Large intestine (tissue), 3 donors: ENCODE results near the gene MYZAP. TPM values are rescaled to one million over a fixed set of nuclear protein-coding genes. Genes with fewer than 3 reads are reported as not detected.

Experiments
- DNase-seq, 2 donors: peaks; one replicate each; pipeline versions ENCODE4 v3.0.0 to v3.0.0-alpha.2; 2013
- H3K27ac ChIP-seq: one replicate; pipeline ENCODE4 v1.5.1; 2013; ENCODE audit warnings: low read length
- H3K27me3 ChIP-seq: 2 replicates; pipeline ENCODE4 v1.6.1; 2013; ENCODE audit warnings: low read length; ENCODE audit not compliant: control insufficient read depth, insufficient read depth
- H3K36me3 ChIP-seq: 2 replicates; pipeline ENCODE4 v1.6.1; 2013; ENCODE audit warnings: low read length; ENCODE audit not compliant: control insufficient read depth, insufficient read depth
- H3K4me1 ChIP-seq: one replicate; pipeline ENCODE4 v1.6.1; 2013; ENCODE audit warnings: low read length; ENCODE audit not compliant: control insufficient read depth, insufficient read depth
- H3K4me3 ChIP-seq: one replicate; pipeline ENCODE4 v1.5.1; 2013; ENCODE audit warnings: low read length
- H3K9me3 ChIP-seq: one replicate; pipeline ENCODE4 v1.6.1; 2013; ENCODE audit warnings: mild to moderate bottlenecking, low read depth, low read length, moderate library complexity; ENCODE audit not compliant: control insufficient read depth
- WGBS: methylation state at CpG from one replicate; pipeline ENCODE4 v1.1.5; 2013; ENCODE audit warnings: low lambda C conversion rate; ENCODE audit not compliant: insufficient coverage; 5-methylcytosine and 5-hydroxymethylcytosine counted together
- polyA plus RNA-seq: library from polyadenylated mRNA; unstranded; fragments of 120-200 nt; gene quantifications from one replicate; pipeline ENCODE4 v1.2.1, GENCODE V29; 2013

The MYZAP gene
- polyA plus RNA-seq, 1 donor = 17.5 TPM

- Histone ChIP-seq H3K9me3 (no peaks in the 10 kb centered on the region), H3K36me3 (peaks cover 5% of the 10 kb centered on the region), H3K27ac (peak overlapping the region; percentile 88), H3K4me1 (peaks cover 50% of the 10 kb centered on the region), H3K27me3 (no peaks in the 10 kb centered on the region), H3K4me3 (peak overlapping the region; percentile 41)
- WGBS = no CpG with 5 or more reads among the region's 10 CpGs
- DNase-seq = peak; percentile 75 to 89
Observed at GRCh38 chr15:57599296-57599810, 7.6 kb downstream of the MYZAP start.

GRCh38 chr15:57600197-57600596 lies 8.5 kb downstream of the MYZAP start:
- Histone ChIP-seq H3K4me3 (peak overlapping the region; percentile 41), H3K27ac (peak overlapping the region; percentile 88), H3K27me3 (no peaks in the 10 kb centered on the region), H3K36me3 (peaks cover 12% of the 10 kb centered on the region), H3K9me3 (no peaks in the 10 kb centered on the region), H3K4me1 (peaks cover 45% of the 10 kb centered on the region)
- no CpG with 5 or more reads among the region's 1 CpG for WGBS
- DNase-seq = no peak

- Histone ChIP-seq H3K36me3 (peaks cover 18% of the 10 kb centered on the region), H3K27me3 (no peaks in the 10 kb centered on the region), H3K4me3 (no peak overlapping the region), H3K9me3 (no peaks in the 10 kb centered on the region), H3K27ac (no peak overlapping the region), H3K4me1 (peaks cover 41% of the 10 kb centered on the region)
- no CpG with 5 or more reads among the region's 10 CpGs for WGBS
- DNase-seq = no peak
Observed at GRCh38 chr15:57604507-57604906, 12.8 kb downstream of the MYZAP start.

GRCh38 chr15:57605491-57605890 lies 13.8 kb downstream of the MYZAP start:
- Histone ChIP-seq H3K36me3 (peaks cover 18% of the 10 kb centered on the region), H3K4me1 (peaks cover 44% of the 10 kb centered on the region), H3K27me3 (no peaks in the 10 kb centered on the region), H3K27ac (no peak overlapping the region), H3K9me3 (no peaks in the 10 kb centered on the region), H3K4me3 (no peak overlapping the region)
- DNase-seq = no peak
- no CpG with 5 or more reads among the region's 1 CpG for WGBS

GRCh38 chr15:57606048-57606447 lies 14.3 kb downstream of the MYZAP start:
- H3K4me1 ChIP-seq = peaks cover 45% of the 10 kb centered on the region
- no peak overlapping the region for H3K27ac ChIP-seq
- no peaks in the 10 kb centered on the region for H3K27me3 ChIP-seq
- DNase-seq = no peak
- no CpG with 5 or more reads among the region's 2 CpGs for WGBS
- no peak overlapping the region for H3K4me3 ChIP-seq
- peaks cover 18% of the 10 kb centered on the region for H3K36me3 ChIP-seq
- no peaks in the 10 kb centered on the region for H3K9me3 ChIP-seq

- no peak for DNase-seq
- no CpG with 5 or more reads among the region's 1 CpG for WGBS
- H3K36me3 ChIP-seq = peaks cover 18% of the 10 kb centered on the region
- no peaks in the 10 kb centered on the region for H3K9me3 ChIP-seq
- no peak overlapping the region for H3K4me3 ChIP-seq
- no peaks in the 10 kb centered on the region for H3K27me3 ChIP-seq
- H3K4me1 ChIP-seq = peaks cover 48% of the 10 kb centered on the region
- peak overlapping the region; percentile 81 for H3K27ac ChIP-seq
Observed at GRCh38 chr15:57606816-57607215, 15.1 kb downstream of the MYZAP start.

- H3K36me3 ChIP-seq = peaks cover 18% of the 10 kb centered on the region
- DNase-seq = peak; percentile 91 to 92
- no peaks in the 10 kb centered on the region for H3K9me3 ChIP-seq
- H3K27ac ChIP-seq = peak overlapping the region; percentile 87
- H3K4me3 ChIP-seq = no peak overlapping the region
- no peaks in the 10 kb centered on the region for H3K27me3 ChIP-seq
- WGBS = no CpG with 5 or more reads among the region's 3 CpGs
- H3K4me1 ChIP-seq = peaks cover 55% of the 10 kb centered on the region
Observed at GRCh38 chr15:57607570-57608000, 15.9 kb downstream of the MYZAP start.

GRCh38 chr15:57609805-57610529 lies 18.3 kb downstream of the MYZAP start:
- peaks cover 7% of the 10 kb centered on the region for H3K36me3 ChIP-seq
- no peak overlapping the region for H3K4me3 ChIP-seq
- H3K4me1 ChIP-seq = peaks cover 65% of the 10 kb centered on the region
- no CpG with 5 or more reads among the region's 10 CpGs for WGBS
- DNase-seq = peak; percentile 84 to 94
- no peaks in the 10 kb centered on the region for H3K9me3 ChIP-seq
- peak overlapping the region; percentile 87 for H3K27ac ChIP-seq
- no peaks in the 10 kb centered on the region for H3K27me3 ChIP-seq

- no peaks in the 10 kb centered on the region for H3K36me3 ChIP-seq
- DNase-seq = peak; percentile 57 to 87
- H3K4me3 ChIP-seq = no peak overlapping the region
- H3K9me3 ChIP-seq = no peaks in the 10 kb centered on the region
- H3K27ac ChIP-seq = peak overlapping the region; percentile 87
- no peaks in the 10 kb centered on the region for H3K27me3 ChIP-seq
- WGBS = no CpG with 5 or more reads among the region's 7 CpGs
- peaks cover 65% of the 10 kb centered on the region for H3K4me1 ChIP-seq
Observed at GRCh38 chr15:57611123-57611522, 19.4 kb downstream of the MYZAP start.

- peak; percentile 64 to 71 for DNase-seq
- peaks cover 62% of the 10 kb centered on the region for H3K4me1 ChIP-seq
- no CpG with 5 or more reads among the region's 3 CpGs for WGBS
- peak overlapping the region; percentile 87 for H3K27ac ChIP-seq
- H3K9me3 ChIP-seq = no peaks in the 10 kb centered on the region
- H3K27me3 ChIP-seq = no peaks in the 10 kb centered on the region
- H3K36me3 ChIP-seq = no peaks in the 10 kb centered on the region
- H3K4me3 ChIP-seq = no peak overlapping the region
Observed at GRCh38 chr15:57611938-57612337, 20.2 kb downstream of the MYZAP start.

GRCh38 chr15:57614241-57614640 lies 22.5 kb downstream of the MYZAP start:
- 40% methylated on average over 1 of the region's 7 CpGs for WGBS
- H3K27me3 ChIP-seq = no peaks in the 10 kb centered on the region
- peak overlapping the region; percentile 31 for H3K27ac ChIP-seq
- DNase-seq = peak in 1 of 2 donors; percentile 28
- H3K4me1 ChIP-seq = peaks cover 42% of the 10 kb centered on the region
- no peaks in the 10 kb centered on the region for H3K9me3 ChIP-seq
- H3K4me3 ChIP-seq = no peak overlapping the region
- peaks cover 9% of the 10 kb centered on the region for H3K36me3 ChIP-seq
